ENCODE results near the gene PFDN6. TPM values are rescaled to one million over a fixed set of nuclear protein-coding genes. Genes with fewer than 3 reads are reported as not detected.

Gene PFDN6
- total RNA-seq, 1 experiment from 2014 or later = 95.7 TPM

DNA sequence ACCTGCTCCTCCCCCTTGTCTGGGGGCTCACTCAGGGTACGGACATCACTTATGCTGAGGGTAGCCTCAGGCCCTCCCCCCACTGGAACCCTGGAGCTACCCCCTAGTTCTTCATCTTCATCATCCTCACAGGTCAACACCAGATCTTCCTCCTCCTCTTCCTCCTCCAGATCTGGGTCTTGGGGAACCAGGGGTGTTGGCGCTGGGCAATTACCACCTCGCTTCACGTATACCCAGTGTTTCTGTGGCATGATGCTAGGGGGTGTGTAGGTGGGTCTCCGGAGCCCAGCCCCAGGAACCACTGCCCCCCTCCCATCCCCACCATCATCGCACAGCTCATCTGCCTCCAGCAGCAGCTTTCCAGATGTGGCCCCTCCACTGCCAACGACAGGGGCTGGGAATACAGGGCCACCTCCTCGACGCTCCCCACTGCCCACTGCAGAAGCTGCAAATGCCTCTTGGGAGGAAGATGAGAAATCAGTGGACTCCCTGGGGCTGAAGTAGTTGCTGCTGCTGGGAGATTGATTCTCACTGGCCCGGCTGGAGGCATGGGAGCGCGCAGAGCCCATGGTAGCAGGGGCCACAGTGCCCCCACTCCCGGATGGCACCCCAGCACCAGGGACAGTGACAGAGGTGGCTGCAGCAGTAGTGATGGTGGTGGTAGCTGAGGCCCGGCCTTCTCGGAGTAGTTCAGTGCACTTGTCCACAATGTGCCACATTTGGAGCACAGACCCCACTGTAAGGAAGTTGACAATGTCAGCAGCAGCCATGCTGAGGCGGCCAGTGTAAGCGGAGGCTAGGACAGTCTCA, 26.6 kb downstream of the PFDN6 start:
- Mint-ChIP-seq H3K27me3 (ENCODE audit: low read depth) (no peaks in the 10 kb centered on the region; the same call in 1 of the 2 replicates), H3K36me3 (peaks cover 21% of the 10 kb centered on the region), H3K4me3 (peak overlapping the region; percentile 93), H3K4me1 (peaks cover 61% of the 10 kb centered on the region), H3K9me3 (no peaks in the 10 kb centered on the region), H3K27ac (peak overlapping the region; percentile 63)
- TF ChIP-seq, protein P1, sequence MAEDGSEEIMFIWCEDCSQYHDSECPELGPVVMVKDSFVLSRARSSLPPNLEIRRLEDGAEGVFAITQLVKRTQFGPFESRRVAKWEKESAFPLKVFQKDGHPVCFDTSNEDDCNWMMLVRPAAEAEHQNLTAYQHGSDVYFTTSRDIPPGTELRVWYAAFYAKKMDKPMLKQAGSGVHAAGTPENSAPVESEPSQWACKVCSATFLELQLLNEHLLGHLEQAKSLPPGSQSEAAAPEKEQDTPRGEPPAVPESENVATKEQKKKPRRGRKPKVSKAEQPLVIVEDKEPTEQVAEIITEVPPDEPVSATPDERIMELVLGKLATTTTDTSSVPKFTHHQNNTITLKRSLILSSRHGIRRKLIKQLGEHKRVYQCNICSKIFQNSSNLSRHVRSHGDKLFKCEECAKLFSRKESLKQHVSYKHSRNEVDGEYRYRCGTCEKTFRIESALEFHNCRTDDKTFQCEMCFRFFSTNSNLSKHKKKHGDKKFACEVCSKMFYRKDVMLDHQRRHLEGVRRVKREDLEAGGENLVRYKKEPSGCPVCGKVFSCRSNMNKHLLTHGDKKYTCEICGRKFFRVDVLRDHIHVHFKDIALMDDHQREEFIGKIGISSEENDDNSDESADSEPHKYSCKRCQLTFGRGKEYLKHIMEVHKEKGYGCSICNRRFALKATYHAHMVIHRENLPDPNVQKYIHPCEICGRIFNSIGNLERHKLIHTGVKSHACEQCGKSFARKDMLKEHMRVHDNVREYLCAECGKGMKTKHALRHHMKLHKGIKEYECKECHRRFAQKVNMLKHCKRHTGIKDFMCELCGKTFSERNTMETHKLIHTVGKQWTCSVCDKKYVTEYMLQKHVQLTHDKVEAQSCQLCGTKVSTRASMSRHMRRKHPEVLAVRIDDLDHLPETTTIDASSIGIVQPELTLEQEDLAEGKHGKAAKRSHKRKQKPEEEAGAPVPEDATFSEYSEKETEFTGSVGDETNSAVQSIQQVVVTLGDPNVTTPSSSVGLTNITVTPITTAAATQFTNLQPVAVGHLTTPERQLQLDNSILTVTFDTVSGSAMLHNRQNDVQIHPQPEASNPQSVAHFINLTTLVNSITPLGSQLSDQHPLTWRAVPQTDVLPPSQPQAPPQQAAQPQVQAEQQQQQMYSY (CRISPR knock-in tag; IDR thresholded peaks at IDR 0.05) = no peak
- TF ChIP-seq ZBTB21 (CRISPR knock-in tag; IDR thresholded peaks at IDR 0.05; ENCODE audit: borderline replicate concordance) = no peak
- no peak for TF ChIP-seq IRF2 (CRISPR knock-in tag; IDR thresholded peaks at IDR 0.05; ENCODE audit: borderline replicate concordance, low read depth)
- TF ChIP-seq JUN (CRISPR knock-in tag; IDR thresholded peaks at IDR 0.05) = no peak
- no peak for TF ChIP-seq HMGA2 (CRISPR knock-in tag; IDR thresholded peaks at IDR 0.05)
- TF ChIP-seq NFATC4 (CRISPR knock-in tag; IDR thresholded peaks at IDR 0.05) = no peak
- TF ChIP-seq, protein P2, sequence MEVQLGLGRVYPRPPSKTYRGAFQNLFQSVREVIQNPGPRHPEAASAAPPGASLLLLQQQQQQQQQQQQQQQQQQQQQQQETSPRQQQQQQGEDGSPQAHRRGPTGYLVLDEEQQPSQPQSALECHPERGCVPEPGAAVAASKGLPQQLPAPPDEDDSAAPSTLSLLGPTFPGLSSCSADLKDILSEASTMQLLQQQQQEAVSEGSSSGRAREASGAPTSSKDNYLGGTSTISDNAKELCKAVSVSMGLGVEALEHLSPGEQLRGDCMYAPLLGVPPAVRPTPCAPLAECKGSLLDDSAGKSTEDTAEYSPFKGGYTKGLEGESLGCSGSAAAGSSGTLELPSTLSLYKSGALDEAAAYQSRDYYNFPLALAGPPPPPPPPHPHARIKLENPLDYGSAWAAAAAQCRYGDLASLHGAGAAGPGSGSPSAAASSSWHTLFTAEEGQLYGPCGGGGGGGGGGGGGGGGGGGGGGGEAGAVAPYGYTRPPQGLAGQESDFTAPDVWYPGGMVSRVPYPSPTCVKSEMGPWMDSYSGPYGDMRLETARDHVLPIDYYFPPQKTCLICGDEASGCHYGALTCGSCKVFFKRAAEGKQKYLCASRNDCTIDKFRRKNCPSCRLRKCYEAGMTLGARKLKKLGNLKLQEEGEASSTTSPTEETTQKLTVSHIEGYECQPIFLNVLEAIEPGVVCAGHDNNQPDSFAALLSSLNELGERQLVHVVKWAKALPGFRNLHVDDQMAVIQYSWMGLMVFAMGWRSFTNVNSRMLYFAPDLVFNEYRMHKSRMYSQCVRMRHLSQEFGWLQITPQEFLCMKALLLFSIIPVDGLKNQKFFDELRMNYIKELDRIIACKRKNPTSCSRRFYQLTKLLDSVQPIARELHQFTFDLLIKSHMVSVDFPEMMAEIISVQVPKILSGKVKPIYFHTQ (CRISPR knock-in tag; IDR thresholded peaks at IDR 0.05) = no peak
- no peak for TF ChIP-seq FOXJ3 (CRISPR knock-in tag; IDR thresholded peaks at IDR 0.05; ENCODE audit: borderline replicate concordance)
- TF ChIP-seq, protein P3, sequence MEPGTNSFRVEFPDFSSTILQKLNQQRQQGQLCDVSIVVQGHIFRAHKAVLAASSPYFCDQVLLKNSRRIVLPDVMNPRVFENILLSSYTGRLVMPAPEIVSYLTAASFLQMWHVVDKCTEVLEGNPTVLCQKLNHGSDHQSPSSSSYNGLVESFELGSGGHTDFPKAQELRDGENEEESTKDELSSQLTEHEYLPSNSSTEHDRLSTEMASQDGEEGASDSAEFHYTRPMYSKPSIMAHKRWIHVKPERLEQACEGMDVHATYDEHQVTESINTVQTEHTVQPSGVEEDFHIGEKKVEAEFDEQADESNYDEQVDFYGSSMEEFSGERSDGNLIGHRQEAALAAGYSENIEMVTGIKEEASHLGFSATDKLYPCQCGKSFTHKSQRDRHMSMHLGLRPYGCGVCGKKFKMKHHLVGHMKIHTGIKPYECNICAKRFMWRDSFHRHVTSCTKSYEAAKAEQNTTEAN (CRISPR knock-in tag; IDR thresholded peaks at IDR 0.05) = no peak
- TF ChIP-seq ZNF396 (CRISPR knock-in tag; IDR thresholded peaks at IDR 0.05; ENCODE audit: borderline replicate concordance) = no peak
- TF ChIP-seq GABPB1 (CRISPR knock-in tag; IDR thresholded peaks at IDR 0.05) = no peak
- TF ChIP-seq, protein P4, sequence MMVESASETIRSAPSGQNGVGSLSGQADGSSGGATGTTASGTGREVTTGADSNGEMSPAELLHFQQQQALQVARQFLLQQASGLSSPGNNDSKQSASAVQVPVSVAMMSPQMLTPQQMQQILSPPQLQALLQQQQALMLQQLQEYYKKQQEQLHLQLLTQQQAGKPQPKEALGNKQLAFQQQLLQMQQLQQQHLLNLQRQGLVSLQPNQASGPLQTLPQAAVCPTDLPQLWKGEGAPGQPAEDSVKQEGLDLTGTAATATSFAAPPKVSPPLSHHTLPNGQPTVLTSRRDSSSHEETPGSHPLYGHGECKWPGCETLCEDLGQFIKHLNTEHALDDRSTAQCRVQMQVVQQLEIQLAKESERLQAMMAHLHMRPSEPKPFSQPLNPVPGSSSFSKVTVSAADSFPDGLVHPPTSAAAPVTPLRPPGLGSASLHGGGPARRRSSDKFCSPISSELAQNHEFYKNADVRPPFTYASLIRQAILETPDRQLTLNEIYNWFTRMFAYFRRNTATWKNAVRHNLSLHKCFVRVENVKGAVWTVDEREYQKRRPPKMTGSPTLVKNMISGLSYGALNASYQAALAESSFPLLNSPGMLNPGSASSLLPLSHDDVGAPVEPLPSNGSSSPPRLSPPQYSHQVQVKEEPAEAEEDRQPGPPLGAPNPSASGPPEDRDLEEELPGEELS (CRISPR knock-in tag; IDR thresholded peaks at IDR 0.05) = no peak
- no peak for TF ChIP-seq KAT7 (CRISPR knock-in tag; IDR thresholded peaks at IDR 0.05; ENCODE audit: borderline replicate concordance)
- no peak for DNase-seq (ENCODE audit: low spot score)
- ChIA-PET POLR2A (no interaction called here), CTCF (no interaction called here)
- ATAC-seq = no peak
